ENCODE results near the gene INAFM2. TPM values are rescaled to one million over a fixed set of nuclear protein-coding genes. Genes with fewer than 3 reads are reported as not detected.
A peak's percentile ranks its signal among the peaks of the same experiment; 100 is the strongest.

INAFM2 gene
- polyA plus RNA-seq, 2 of the 4 experiments (the other 2 are of a cell fraction) = 2.8 to 3.8 TPM

- 34% methylated on average over 5 of the region's 7 CpGs for WGBS (ENCODE audit: missing lambda C conversion rate)
- ATAC-seq = no peak
- Histone ChIP-seq H3K9me3 (no peaks in the 10 kb centered on the region), H3K27ac (peak overlapping the region in 1 of 2 experiments; percentile 71; a peak in 4 of 6 replicates), H3K4me2 (no peak overlapping the region), H3K4me3 (no peak overlapping the region), H3K4me1 (peaks cover 64% of the 10 kb centered on the region)
- TF ChIP-seq EHMT2 (IDR thresholded peaks at IDR 0.05; ENCODE audit: low read depth) (no peak), PBX3 (IDR thresholded peaks at IDR 0.05) (no peak), SREBF2 (IDR thresholded peaks at IDR 0.05) (no peak), MYC (IDR thresholded peaks at IDR 0.05; ENCODE audit: borderline replicate concordance, low read length) (no peak), TP53 (CRISPR knock-in tag; IDR thresholded peaks at IDR 0.05) (no peak), MAFK (IDR thresholded peaks at IDR 0.05; ENCODE audit: partially characterized antibody) (no peak), PHF8 (IDR thresholded peaks at IDR 0.05; ENCODE audit: borderline replicate concordance, low read depth) (no peak), ESRRA (IDR thresholded peaks at IDR 0.05; ENCODE audit: borderline replicate concordance, low read length) (no peak), RAD21 (conservative IDR thresholded peaks at IDR 0.05 in 1 of 2, IDR thresholded peaks at IDR 0.05 in 1 of 2) (no peak), ZSCAN20 (CRISPR knock-in tag; IDR thresholded peaks at IDR 0.05) (no peak), HDAC2 (IDR thresholded peaks at IDR 0.05) (no peak), ATOH8 (CRISPR knock-in tag; IDR thresholded peaks at IDR 0.05; ENCODE audit: low read depth) (no peak)
- ChIA-PET POLR2A (no interaction called here), CTCF (interaction anchor here (0.7 to 10.2 kb wide), 17 partner anchors 8 to 125 kb away, joined by 3 to 139 read pairs (median 9); partner anchors contain the start of genes DISP2, INAFM2 and PLCB2)
- DNase-seq (ENCODE audit: low read depth in 1 of 2, low spot score in 1 of 2) = no peak
- FAIRE-seq = no peak
Measured at GRCh38 chr15:40342416-40343320, 19.2 kb downstream of the INAFM2 start.

GRCh38 chr15:40343512-40343911 lies 20.0 kb downstream of the INAFM2 start:
- DNase-seq (ENCODE audit: low read depth in 1 of 2, low spot score in 1 of 2) (no peak), ATAC-seq (no peak), FAIRE-seq (no peak)
- Histone ChIP-seq H3K9me3 (no peaks in the 10 kb centered on the region), H3K27ac (peak overlapping the region in 1 of 2 experiments; percentile 71; a peak in 4 of 6 replicates), H3K4me2 (no peak overlapping the region), H3K4me1 (peaks cover 56% of the 10 kb centered on the region), H3K4me3 (no peak overlapping the region)
- TF ChIP-seq CHD2 (IDR thresholded peaks at IDR 0.05; ENCODE audit: low read length, partially characterized antibody) (no peak), RFX5 (IDR thresholded peaks at IDR 0.05) (peak; percentile 82)
- WGBS (ENCODE audit: missing lambda C conversion rate) = 67% methylated on average over 10 of the region's 10 CpGs
- POLR2A ChIA-PET = no interaction called here
- CTCF ChIA-PET = interaction anchor here (0.7 to 10.2 kb wide), 21 partner anchors 9 to 129 kb away, joined by 3 to 135 read pairs (median 7); partner anchors contain the start of genes DISP2, INAFM2, KNSTRN and PLCB2

- Histone ChIP-seq H3K4me1 (peaks cover 49% of the 10 kb centered on the region), H3K27ac (peak overlapping the region in 1 of 2 experiments; percentile 71; a peak in 3 of 6 replicates), H3K9me3 (no peaks in the 10 kb centered on the region), H3K4me3 (no peak overlapping the region), H3K4me2 (no peak overlapping the region)
- WGBS (ENCODE audit: missing lambda C conversion rate) = 43% methylated on average over 5 of the region's 6 CpGs
- FAIRE-seq = no peak
- no peak for ATAC-seq
- DNase-seq (ENCODE audit: low read depth in 1 of 2, low spot score in 1 of 2) = no peak
- ChIA-PET POLR2A (no interaction called here), CTCF (interaction anchor here (0.6 to 10.2 kb wide), 42 partner anchors 8 to 236 kb away, joined by 3 to 135 read pairs (median 6); partner anchors contain the start of genes BMF, DISP2, INAFM2 and KNSTRN)
- no peak for TF ChIP-seq HOXA7 (CRISPR knock-in tag; IDR thresholded peaks at IDR 0.05)
- TF ChIP-seq SREBF2 (IDR thresholded peaks at IDR 0.05) = no peak
- no peak for TF ChIP-seq HMGXB4 (CRISPR knock-in tag; IDR thresholded peaks at IDR 0.05; ENCODE audit: borderline replicate concordance)
- no peak for TF ChIP-seq MYC (IDR thresholded peaks at IDR 0.05; ENCODE audit: borderline replicate concordance, low read length)
- no peak for TF ChIP-seq ZNF302 (CRISPR knock-in tag; IDR thresholded peaks at IDR 0.05)
- TF ChIP-seq ELK1 (IDR thresholded peaks at IDR 0.05; ENCODE audit: low read depth, low read length) = no peak
- TF ChIP-seq CTCF (IDR thresholded peaks at IDR 0.05) = no peak
- TF ChIP-seq PHF8 (IDR thresholded peaks at IDR 0.05; ENCODE audit: borderline replicate concordance, low read depth) = no peak
- TF ChIP-seq RNF2 (IDR thresholded peaks at IDR 0.05; ENCODE audit: borderline replicate concordance, low read depth) = no peak
- no peak for TF ChIP-seq RAD21 (conservative IDR thresholded peaks at IDR 0.05 in 1 of 2, IDR thresholded peaks at IDR 0.05 in 1 of 2)
- no peak for TF ChIP-seq MAX (IDR thresholded peaks at IDR 0.05)
Measured at GRCh38 chr15:40344217-40344616, 20.7 kb downstream of the INAFM2 start.
